ENCODE measurements around the gene PTPRG.

The PTPRG gene

GRCh38 chr3:61882253-61882652, 320.9 kb downstream of the PTPRG start:
- ATAC-seq (ENCODE audit: low read depth) (no peak), DNase-seq (ENCODE audit: low spot score) (no peak)
- Histone ChIP-seq H3K36me3 (ENCODE audit: low read depth) (no peaks in the 10 kb centered on the region), H3K27ac (ENCODE audit: poor library complexity, severe bottlenecking) (no peak overlapping the region), H3K4me3 (ENCODE audit: severe bottlenecking) (no peak overlapping the region), H3K9me3 (ENCODE audit: severe bottlenecking) (no peaks in the 10 kb centered on the region), H3K4me1 (ENCODE audit: insufficient read depth, poor library complexity, severe bottlenecking) (no peaks in the 10 kb centered on the region), H3K27me3 (ENCODE audit: insufficient read depth, poor library complexity, severe bottlenecking) (no peaks in the 10 kb centered on the region)
- TF ChIP-seq CTCF (IDR thresholded peaks at IDR 0.05; ENCODE audit: poor library complexity, severe bottlenecking), result no peak

- no peaks in the 10 kb centered on the region for H3K27me3 ChIP-seq (ENCODE audit: insufficient read depth, poor library complexity, severe bottlenecking)
- H3K4me3 ChIP-seq (ENCODE audit: severe bottlenecking), result no peak overlapping the region
- H3K9me3 ChIP-seq (ENCODE audit: severe bottlenecking), result no peaks in the 10 kb centered on the region
- TF ChIP-seq CTCF (IDR thresholded peaks at IDR 0.05; ENCODE audit: poor library complexity, severe bottlenecking), result no peak
- no peaks in the 10 kb centered on the region for H3K4me1 ChIP-seq (ENCODE audit: insufficient read depth, poor library complexity, severe bottlenecking)
- no peak for ATAC-seq (ENCODE audit: low read depth)
- no peak for DNase-seq (ENCODE audit: low spot score)
- no peak overlapping the region for H3K27ac ChIP-seq (ENCODE audit: poor library complexity, severe bottlenecking)
- no peaks in the 10 kb centered on the region for H3K36me3 ChIP-seq (ENCODE audit: low read depth)
These were observed 323.4 kb downstream of the PTPRG start for GRCh38 chr3:61884794-61885193.

- H3K9me3 ChIP-seq (ENCODE audit: severe bottlenecking), result no peaks in the 10 kb centered on the region
- H3K36me3 ChIP-seq (ENCODE audit: low read depth), result no peaks in the 10 kb centered on the region
- no peaks in the 10 kb centered on the region for H3K27me3 ChIP-seq (ENCODE audit: insufficient read depth, poor library complexity, severe bottlenecking)
- no peak for TF ChIP-seq CTCF (IDR thresholded peaks at IDR 0.05; ENCODE audit: poor library complexity, severe bottlenecking)
- no peaks in the 10 kb centered on the region for H3K4me1 ChIP-seq (ENCODE audit: insufficient read depth, poor library complexity, severe bottlenecking)
- no peak overlapping the region for H3K27ac ChIP-seq (ENCODE audit: poor library complexity, severe bottlenecking)
- DNase-seq (ENCODE audit: low spot score), result no peak
- ATAC-seq (ENCODE audit: low read depth), result no peak
- H3K4me3 ChIP-seq (ENCODE audit: severe bottlenecking), result no peak overlapping the region
These were observed 324.0 kb downstream of the PTPRG start for GRCh38 chr3:61885414-61885813.

- H3K4me1 ChIP-seq (ENCODE audit: insufficient read depth, poor library complexity, severe bottlenecking), result no peaks in the 10 kb centered on the region
- ATAC-seq (ENCODE audit: low read depth) (no peak), DNase-seq (ENCODE audit: low spot score) (no peak)
- H3K9me3 ChIP-seq (ENCODE audit: severe bottlenecking), result no peaks in the 10 kb centered on the region
- H3K36me3 ChIP-seq (ENCODE audit: low read depth), result no peaks in the 10 kb centered on the region
- H3K27me3 ChIP-seq (ENCODE audit: insufficient read depth, poor library complexity, severe bottlenecking), result no peaks in the 10 kb centered on the region
- H3K4me3 ChIP-seq (ENCODE audit: severe bottlenecking), result no peak overlapping the region
- TF ChIP-seq CTCF (IDR thresholded peaks at IDR 0.05; ENCODE audit: poor library complexity, severe bottlenecking), result no peak
- no peak overlapping the region for H3K27ac ChIP-seq (ENCODE audit: poor library complexity, severe bottlenecking)
These were observed 325.8 kb downstream of the PTPRG start for GRCh38 chr3:61887206-61887605.

- DNase-seq (ENCODE audit: low spot score), result no peak
- H3K9me3 ChIP-seq (ENCODE audit: severe bottlenecking), result no peaks in the 10 kb centered on the region
- H3K4me3 ChIP-seq (ENCODE audit: severe bottlenecking), result no peak overlapping the region
- no peak for ATAC-seq (ENCODE audit: low read depth)
- H3K27ac ChIP-seq (ENCODE audit: poor library complexity, severe bottlenecking), result no peak overlapping the region
- no peak for TF ChIP-seq CTCF (IDR thresholded peaks at IDR 0.05; ENCODE audit: poor library complexity, severe bottlenecking)
- H3K4me1 ChIP-seq (ENCODE audit: insufficient read depth, poor library complexity, severe bottlenecking), result no peaks in the 10 kb centered on the region
- no peaks in the 10 kb centered on the region for H3K36me3 ChIP-seq (ENCODE audit: low read depth)
- no peaks in the 10 kb centered on the region for H3K27me3 ChIP-seq (ENCODE audit: insufficient read depth, poor library complexity, severe bottlenecking)
These were observed 327.9 kb downstream of the PTPRG start for GRCh38 chr3:61889259-61889658.

Measured in RWPE2 (cell line).